ENCODE results near the gene DCLRE1A.
"Not testable (repeated sequence)": the region's sequence is repeated elsewhere in the genome, so short reads cannot be mapped to it uniquely, and the experiment has no call there.

GRCh38 chr10:113828567-113828966 lies 25.3 kb downstream of the DCLRE1A start:
- TF ChIP-seq, protein P1, sequence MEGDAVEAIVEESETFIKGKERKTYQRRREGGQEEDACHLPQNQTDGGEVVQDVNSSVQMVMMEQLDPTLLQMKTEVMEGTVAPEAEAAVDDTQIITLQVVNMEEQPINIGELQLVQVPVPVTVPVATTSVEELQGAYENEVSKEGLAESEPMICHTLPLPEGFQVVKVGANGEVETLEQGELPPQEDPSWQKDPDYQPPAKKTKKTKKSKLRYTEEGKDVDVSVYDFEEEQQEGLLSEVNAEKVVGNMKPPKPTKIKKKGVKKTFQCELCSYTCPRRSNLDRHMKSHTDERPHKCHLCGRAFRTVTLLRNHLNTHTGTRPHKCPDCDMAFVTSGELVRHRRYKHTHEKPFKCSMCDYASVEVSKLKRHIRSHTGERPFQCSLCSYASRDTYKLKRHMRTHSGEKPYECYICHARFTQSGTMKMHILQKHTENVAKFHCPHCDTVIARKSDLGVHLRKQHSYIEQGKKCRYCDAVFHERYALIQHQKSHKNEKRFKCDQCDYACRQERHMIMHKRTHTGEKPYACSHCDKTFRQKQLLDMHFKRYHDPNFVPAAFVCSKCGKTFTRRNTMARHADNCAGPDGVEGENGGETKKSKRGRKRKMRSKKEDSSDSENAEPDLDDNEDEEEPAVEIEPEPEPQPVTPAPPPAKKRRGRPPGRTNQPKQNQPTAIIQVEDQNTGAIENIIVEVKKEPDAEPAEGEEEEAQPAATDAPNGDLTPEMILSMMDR (IDR thresholded peaks at IDR 0.05): not testable (repeated sequence)
- TF ChIP-seq POLR2A (IDR thresholded peaks at IDR 0.05): not testable (repeated sequence)

All from breast epithelium (tissue), 3 donors.